ENCODE measurements around the gene TMEM147.

- TF ChIP-seq POLR2A (IDR thresholded peaks at IDR 0.05; ENCODE audit: low read length) (no peak), GATA1 (IDR thresholded peaks at IDR 0.05; ENCODE audit: low read depth, low read length) (no peak)
These were observed 1.2 kb upstream of the TMEM147 start for GRCh38 chr19:35544110-35544802.
